ENCODE results near the gene ZNF516. TPM values are rescaled to one million over a fixed set of nuclear protein-coding genes. Genes with fewer than 3 reads are reported as not detected.

ZNF516 gene
- total RNA-seq, 1 donor from 2014 or later: 26.1 TPM

DNA sequence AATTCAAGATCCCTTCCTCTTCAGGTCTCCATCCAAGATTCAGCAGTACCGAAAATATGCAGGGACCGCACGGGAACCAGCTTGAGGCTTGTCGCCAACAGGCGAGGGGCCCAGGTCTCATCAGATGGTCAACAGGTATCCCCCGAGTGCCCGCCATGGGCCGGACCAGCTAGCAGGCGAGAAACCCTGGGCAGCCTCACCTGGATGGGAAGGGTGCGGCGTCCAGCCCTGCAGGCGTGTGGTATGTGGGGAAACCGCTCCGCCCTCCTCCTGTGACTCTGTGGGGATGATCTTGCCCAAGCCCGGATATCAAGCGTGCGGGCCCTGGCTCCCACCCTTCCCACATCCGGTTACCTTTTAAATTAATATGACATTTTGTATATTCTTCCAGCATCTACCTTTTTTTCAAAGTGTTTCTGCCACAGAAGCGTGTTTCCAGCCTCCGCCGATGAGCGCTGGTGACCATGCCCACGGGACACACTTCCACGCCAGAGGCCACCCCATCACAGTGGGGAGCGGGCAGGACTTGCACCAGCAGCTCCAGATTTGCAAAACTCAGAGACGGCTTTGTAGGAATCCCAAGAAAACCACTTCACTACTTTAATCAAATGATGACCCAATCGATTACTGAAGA is 33.2 kb downstream of the ZNF516 start:
- Mint-ChIP-seq H3K36me3 (ENCODE audit: low read depth) (no peaks in the 10 kb centered on the region), H3K4me1 (ENCODE audit: low read depth) (peaks cover 41% of the 10 kb centered on the region), H3K4me3 (ENCODE audit: unreplicated experiment) (no peak overlapping the region), H3K9me3 (ENCODE audit: low read depth) (no peaks in the 10 kb centered on the region), H3K27ac (ENCODE audit: unreplicated experiment) (peak overlapping the region; percentile 8), H3K27me3 (ENCODE audit: low read depth) (no peaks in the 10 kb centered on the region)
- TF ChIP-seq, protein P1, sequence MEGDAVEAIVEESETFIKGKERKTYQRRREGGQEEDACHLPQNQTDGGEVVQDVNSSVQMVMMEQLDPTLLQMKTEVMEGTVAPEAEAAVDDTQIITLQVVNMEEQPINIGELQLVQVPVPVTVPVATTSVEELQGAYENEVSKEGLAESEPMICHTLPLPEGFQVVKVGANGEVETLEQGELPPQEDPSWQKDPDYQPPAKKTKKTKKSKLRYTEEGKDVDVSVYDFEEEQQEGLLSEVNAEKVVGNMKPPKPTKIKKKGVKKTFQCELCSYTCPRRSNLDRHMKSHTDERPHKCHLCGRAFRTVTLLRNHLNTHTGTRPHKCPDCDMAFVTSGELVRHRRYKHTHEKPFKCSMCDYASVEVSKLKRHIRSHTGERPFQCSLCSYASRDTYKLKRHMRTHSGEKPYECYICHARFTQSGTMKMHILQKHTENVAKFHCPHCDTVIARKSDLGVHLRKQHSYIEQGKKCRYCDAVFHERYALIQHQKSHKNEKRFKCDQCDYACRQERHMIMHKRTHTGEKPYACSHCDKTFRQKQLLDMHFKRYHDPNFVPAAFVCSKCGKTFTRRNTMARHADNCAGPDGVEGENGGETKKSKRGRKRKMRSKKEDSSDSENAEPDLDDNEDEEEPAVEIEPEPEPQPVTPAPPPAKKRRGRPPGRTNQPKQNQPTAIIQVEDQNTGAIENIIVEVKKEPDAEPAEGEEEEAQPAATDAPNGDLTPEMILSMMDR (IDR thresholded peaks at IDR 0.05): no peak
- no peak for DNase-seq (ENCODE audit: low spot score)

DNA sequence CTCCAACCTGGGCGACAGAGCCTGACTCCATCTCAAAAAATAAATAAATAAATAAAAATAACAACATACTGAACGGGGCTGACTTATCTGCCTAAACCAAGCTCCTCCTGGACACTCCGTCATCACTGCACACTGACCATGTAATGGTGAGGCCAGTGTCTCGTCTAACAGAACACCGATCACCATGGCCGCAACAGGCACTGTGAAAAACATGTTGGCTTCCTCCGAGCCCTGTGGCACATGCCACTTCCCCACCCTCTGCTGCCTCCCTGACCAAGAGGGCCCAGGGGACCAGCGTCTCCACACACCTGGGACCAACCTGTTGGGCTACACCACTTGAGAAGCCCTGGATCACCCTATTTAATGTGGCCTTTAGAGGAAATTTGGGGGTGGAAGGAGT is 33.9 kb downstream of the ZNF516 start:
- Mint-ChIP-seq H3K4me3 (ENCODE audit: unreplicated experiment) (no peak overlapping the region), H3K27ac (ENCODE audit: unreplicated experiment) (no peak overlapping the region), H3K36me3 (ENCODE audit: low read depth) (no peaks in the 10 kb centered on the region), H3K9me3 (ENCODE audit: low read depth) (no peaks in the 10 kb centered on the region), H3K27me3 (ENCODE audit: low read depth) (no peaks in the 10 kb centered on the region), H3K4me1 (ENCODE audit: low read depth) (peaks cover 42% of the 10 kb centered on the region)
- TF ChIP-seq, protein P1 (IDR thresholded peaks at IDR 0.05): no peak
- no peak for DNase-seq (ENCODE audit: low spot score)

DNA sequence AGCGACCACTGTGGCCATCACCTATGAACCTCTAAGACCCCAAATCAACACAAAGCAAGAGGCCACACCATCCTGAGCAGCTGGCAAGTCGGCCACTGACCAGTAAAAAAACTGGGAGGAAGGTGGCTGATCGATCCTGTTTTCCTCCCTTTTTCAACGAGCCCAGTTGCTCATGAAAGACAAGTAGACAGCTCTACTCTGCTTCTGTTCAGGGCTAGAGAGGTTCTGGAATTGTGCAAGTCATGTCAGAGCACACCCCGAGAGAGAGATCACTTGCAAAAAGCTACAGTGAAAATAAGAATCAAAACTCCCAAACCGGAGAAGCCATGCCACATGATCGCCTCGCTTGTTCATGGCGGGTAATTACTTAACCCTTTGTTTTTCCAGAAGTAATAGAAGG is 34.6 kb downstream of the ZNF516 start:
- Mint-ChIP-seq H3K27me3 (ENCODE audit: low read depth) (no peaks in the 10 kb centered on the region), H3K4me3 (ENCODE audit: unreplicated experiment) (no peak overlapping the region), H3K36me3 (ENCODE audit: low read depth) (no peaks in the 10 kb centered on the region), H3K9me3 (ENCODE audit: low read depth) (no peaks in the 10 kb centered on the region), H3K27ac (ENCODE audit: unreplicated experiment) (peak overlapping the region; percentile 96), H3K4me1 (ENCODE audit: low read depth) (peaks cover 42% of the 10 kb centered on the region)
- no peak for DNase-seq (ENCODE audit: low spot score)
- TF ChIP-seq, protein P1 (IDR thresholded peaks at IDR 0.05): no peak

DNA sequence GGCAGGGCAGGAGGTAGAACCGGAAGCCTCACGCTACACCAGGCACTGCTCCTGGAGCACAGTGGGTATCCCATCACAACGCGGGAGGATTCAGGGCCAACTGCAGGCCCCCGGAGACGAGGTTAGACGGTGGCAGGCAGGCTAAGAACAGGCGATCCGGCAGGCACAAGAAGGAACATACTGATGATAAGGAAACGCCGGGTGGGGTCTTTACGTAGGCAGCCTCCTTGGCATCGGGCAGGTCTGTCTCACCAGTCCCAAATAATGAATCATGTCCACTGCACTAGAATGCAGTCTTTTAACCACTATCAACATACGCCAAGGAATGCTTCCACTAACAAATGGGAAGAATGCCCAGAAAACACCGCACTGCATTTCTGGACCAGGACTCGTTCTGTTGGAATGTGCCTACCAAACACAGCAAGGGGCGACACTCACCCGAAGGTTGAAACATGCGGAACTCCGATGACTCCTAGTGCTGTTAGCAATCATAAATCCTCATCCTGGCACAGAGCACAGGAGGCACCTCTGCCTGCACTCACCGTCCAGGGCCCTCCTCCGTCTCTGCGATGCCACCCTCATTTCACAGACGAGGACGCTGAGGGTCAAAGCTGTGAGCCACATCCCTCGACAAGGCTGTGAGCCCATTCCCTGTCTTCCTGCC is 35.2 kb downstream of the ZNF516 start:
- no peak for DNase-seq (ENCODE audit: low spot score)

DNA sequence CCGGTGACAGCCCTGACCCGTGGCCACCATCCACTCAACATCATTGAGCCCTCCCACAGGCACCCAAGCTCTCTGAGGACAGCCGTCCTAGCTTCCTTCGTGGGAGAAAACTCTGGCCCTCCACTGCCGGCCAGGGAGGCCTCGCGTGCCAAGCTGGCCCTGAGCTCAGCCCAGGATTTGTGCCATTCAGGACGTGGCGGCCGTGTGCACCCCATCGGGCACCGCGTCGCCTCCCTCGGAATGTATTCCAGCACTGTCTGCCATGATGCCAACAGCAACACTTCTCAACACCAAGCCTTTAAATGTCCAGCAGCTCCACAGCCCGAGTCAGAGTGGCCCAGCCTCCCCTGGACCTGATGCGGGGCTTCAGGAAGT is 35.7 kb downstream of the ZNF516 start:
- peak overlapping the region; percentile 56 for H3K4me3 Mint-ChIP-seq (ENCODE audit: unreplicated experiment)
- no peaks in the 10 kb centered on the region for H3K36me3 Mint-ChIP-seq (ENCODE audit: low read depth)
- peak overlapping the region; percentile 96 for H3K27ac Mint-ChIP-seq (ENCODE audit: unreplicated experiment)
- TF ChIP-seq, protein P1 (IDR thresholded peaks at IDR 0.05): no peak
- peaks cover 52% of the 10 kb centered on the region for H3K4me1 Mint-ChIP-seq (ENCODE audit: low read depth)
- no peaks in the 10 kb centered on the region for H3K9me3 Mint-ChIP-seq (ENCODE audit: low read depth)
- DNase-seq (ENCODE audit: low spot score): no peak
- no peaks in the 10 kb centered on the region for H3K27me3 Mint-ChIP-seq (ENCODE audit: low read depth)

More for the DNA sequence above, 35.2 kb downstream of the ZNF516 start:
- H3K27ac Mint-ChIP-seq (ENCODE audit: unreplicated experiment): peak overlapping the region; percentile 96
- peaks cover 47% of the 10 kb centered on the region for H3K4me1 Mint-ChIP-seq (ENCODE audit: low read depth)
- TF ChIP-seq, protein P1 (IDR thresholded peaks at IDR 0.05): peak; percentile 57
- no peaks in the 10 kb centered on the region for H3K9me3 Mint-ChIP-seq (ENCODE audit: low read depth)
- peak overlapping the region; percentile 56 for H3K4me3 Mint-ChIP-seq (ENCODE audit: unreplicated experiment)
- H3K27me3 Mint-ChIP-seq (ENCODE audit: low read depth): no peaks in the 10 kb centered on the region
- H3K36me3 Mint-ChIP-seq (ENCODE audit: low read depth): no peaks in the 10 kb centered on the region

Data from chondrocyte (in vitro differentiated cells).